Spleen (tissue), 7 donors: ENCODE results near the gene SLC22A12.

Source experiments
- POLR2A ChIP-seq, 3 donors: fragments of 450-650 bp; IDR thresholded peaks; one replicate each; pipeline ENCODE4 v1.5.1; 2017; ENCODE audit warnings: antibody characterized with exemption in 3 of 3, mild to moderate bottlenecking in 1 of 3
- TF ChIP-seq, protein P1 (sequence below), 11 experiments: fragments of 200-600 bp in 7 of 11; fragments of 450-650 bp in 4 of 11; sonication (generic) in 4 of 11; IDR thresholded peaks in 8 of 11; conservative IDR thresholded peaks in 3 of 11; 1 replicate in 7 of 11; 2 replicates in 4 of 11; pipeline versions ENCODE4 v1.4.0 to v1.8.0; 2016 to 2021; ENCODE audit warnings: antibody characterized with exemption in 11 of 11, inconsistent platforms in 4 of 11, mild to moderate bottlenecking in 1 of 11
- donor health status: DM: no; HTN: no; CAD: no; lungs with moderate emphysema.
- donor health status: DM: no; HTN: no; CAD: no.
- donor health status: DM: no; HTN: no; CAD: no.

DNA sequence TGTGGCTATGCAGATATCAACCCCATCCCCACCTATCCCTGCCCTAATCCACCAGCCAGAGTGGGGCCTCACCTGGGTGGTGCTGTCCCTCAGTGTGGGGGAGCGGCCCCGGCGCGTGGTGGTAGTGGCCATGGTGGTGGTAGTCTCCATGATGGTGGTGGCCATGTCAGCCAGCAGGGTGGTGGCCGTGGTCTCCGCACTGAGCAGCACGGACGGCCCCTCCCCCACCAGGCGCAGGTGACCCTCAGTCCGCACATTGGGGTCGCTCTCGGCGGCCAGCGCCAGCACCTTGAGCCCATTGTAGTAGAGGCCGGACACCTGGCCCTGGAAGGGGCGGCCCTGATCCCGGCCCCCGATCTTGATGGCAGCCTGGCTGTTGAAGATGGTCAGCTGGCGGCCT is 31.7 kb downstream of the SLC22A12 start:
- TF ChIP-seq, protein P1, sequence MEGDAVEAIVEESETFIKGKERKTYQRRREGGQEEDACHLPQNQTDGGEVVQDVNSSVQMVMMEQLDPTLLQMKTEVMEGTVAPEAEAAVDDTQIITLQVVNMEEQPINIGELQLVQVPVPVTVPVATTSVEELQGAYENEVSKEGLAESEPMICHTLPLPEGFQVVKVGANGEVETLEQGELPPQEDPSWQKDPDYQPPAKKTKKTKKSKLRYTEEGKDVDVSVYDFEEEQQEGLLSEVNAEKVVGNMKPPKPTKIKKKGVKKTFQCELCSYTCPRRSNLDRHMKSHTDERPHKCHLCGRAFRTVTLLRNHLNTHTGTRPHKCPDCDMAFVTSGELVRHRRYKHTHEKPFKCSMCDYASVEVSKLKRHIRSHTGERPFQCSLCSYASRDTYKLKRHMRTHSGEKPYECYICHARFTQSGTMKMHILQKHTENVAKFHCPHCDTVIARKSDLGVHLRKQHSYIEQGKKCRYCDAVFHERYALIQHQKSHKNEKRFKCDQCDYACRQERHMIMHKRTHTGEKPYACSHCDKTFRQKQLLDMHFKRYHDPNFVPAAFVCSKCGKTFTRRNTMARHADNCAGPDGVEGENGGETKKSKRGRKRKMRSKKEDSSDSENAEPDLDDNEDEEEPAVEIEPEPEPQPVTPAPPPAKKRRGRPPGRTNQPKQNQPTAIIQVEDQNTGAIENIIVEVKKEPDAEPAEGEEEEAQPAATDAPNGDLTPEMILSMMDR (IDR thresholded peaks at IDR 0.05 in 8 of 11, conservative IDR thresholded peaks at IDR 0.05 in 3 of 11): no peak
- no peak for TF ChIP-seq POLR2A (IDR thresholded peaks at IDR 0.05)
